Neutrophil (primary cell): ENCODE data around the gene BRSK2.
"Not testable (repeated sequence)": the region's sequence is repeated elsewhere in the genome, so short reads cannot be mapped to it uniquely, and the experiment has no call there.

Source experiments
- H3K27ac ChIP-seq: fragments of 200-600 bp; sonication (generic); 2 replicates; pipeline ENCODE4 v1.5.1; 2016; ENCODE audit warnings: mild to moderate bottlenecking, moderate library complexity
- H3K27me3 ChIP-seq: fragments of 200-600 bp; sonication (generic); 2 replicates; pipeline ENCODE4 v1.6.0; 2016; ENCODE audit warnings: mild to moderate bottlenecking
- H3K36me3 ChIP-seq: fragments of 200-600 bp; sonication (generic); 2 replicates; pipeline ENCODE4 v1.5.1; 2017
- H3K4me1 ChIP-seq, 2 experiments: fragments of 200-600 bp in 1 of 2; sonication (generic) in 1 of 2; 1 replicate in 1 of 2; 2 replicates in 1 of 2; pipeline versions ENCODE4 v1.5.1 to v1.6.1; 2013 to 2016; ENCODE audit warnings: low read depth in 1 of 2, low read length in 1 of 2, mild to moderate bottlenecking in 1 of 2, moderate library complexity in 1 of 2; ENCODE audit not compliant: control insufficient read depth in 1 of 2, insufficient read depth in 1 of 2
- H3K4me3 ChIP-seq, 2 experiments: fragments of 200-600 bp in 1 of 2; sonication (generic) in 1 of 2; 1 replicate in 1 of 2; 2 replicates in 1 of 2; pipeline ENCODE4 v1.5.1; 2013 to 2016; ENCODE audit warnings: low read depth in 1 of 2, low read length in 1 of 2, mild to moderate bottlenecking in 1 of 2, moderate library complexity in 1 of 2
- H3K9me3 ChIP-seq: fragments of 200-600 bp; sonication (generic); 2 replicates; pipeline ENCODE4 v1.5.1; 2016
- CTCF ChIP-seq: fragments of 200-600 bp; sonication (generic); IDR thresholded peaks from 2 replicates; pipeline ENCODE4 v1.5.1; 2016; ENCODE audit warnings: antibody characterized with exemption

BRSK2 gene

GRCh38 chr11:1406571-1407485, 17.1 kb downstream of the BRSK2 start:
- Histone ChIP-seq H3K9me3 (no peaks in the 10 kb centered on the region), H3K36me3 (no peaks in the 10 kb centered on the region), H3K27ac (no peak overlapping the region), H3K4me3 (no peak overlapping the region), H3K27me3 (peaks cover 8% of the 10 kb centered on the region), H3K4me1 (no peaks in the 10 kb centered on the region)
- TF ChIP-seq CTCF, result no peak

GRCh38 chr11:1407668-1408067, 17.9 kb downstream of the BRSK2 start:
- H3K4me3 ChIP-seq, result no peak overlapping the region
- TF ChIP-seq CTCF, result no peak
- H3K9me3 ChIP-seq, result no peaks in the 10 kb centered on the region
- no peaks in the 10 kb centered on the region for H3K36me3 ChIP-seq
- H3K4me1 ChIP-seq, result no peaks in the 10 kb centered on the region
- H3K27me3 ChIP-seq, result no peaks in the 10 kb centered on the region
- H3K27ac ChIP-seq, result no peak overlapping the region

- Histone ChIP-seq H3K4me1 (no peaks in the 10 kb centered on the region), H3K4me3 (no peak overlapping the region), H3K9me3 (no peaks in the 10 kb centered on the region), H3K27ac (no peak overlapping the region), H3K36me3 (no peaks in the 10 kb centered on the region), H3K27me3 (no peaks in the 10 kb centered on the region)
- TF ChIP-seq CTCF, result no peak
These were observed 18.6 kb downstream of the BRSK2 start for GRCh38 chr11:1408346-1408745.

GRCh38 chr11:1409108-1409851, 19.5 kb downstream of the BRSK2 start:
- H3K27me3 ChIP-seq, result no peaks in the 10 kb centered on the region
- TF ChIP-seq CTCF, result no peak

GRCh38 chr11:1409852-1410125, 20.1 kb downstream of the BRSK2 start:
- not testable (repeated sequence) for H3K9me3 ChIP-seq, H3K4me1 ChIP-seq, H3K27ac ChIP-seq, H3K27me3 ChIP-seq, H3K36me3 ChIP-seq, H3K4me3 ChIP-seq

More at GRCh38 chr11:1409108-1409851, 19.5 kb downstream of the BRSK2 start:
- no peak overlapping the region for H3K27ac ChIP-seq
- no peak overlapping the region for H3K4me3 ChIP-seq
- H3K36me3 ChIP-seq, result no peaks in the 10 kb centered on the region
- H3K4me1 ChIP-seq, result no peaks in the 10 kb centered on the region
- H3K9me3 ChIP-seq, result no peaks in the 10 kb centered on the region
